CD4-positive, CD25-positive, alpha-beta regulatory T cell (primary cell): Measurements from ENCODE around the gene VAT1. TPM values are rescaled to one million over a fixed set of nuclear protein-coding genes. Genes with fewer than 3 reads are reported as not detected.
"Not testable (repeated sequence)": the region's sequence is repeated elsewhere in the genome, so short reads cannot be mapped to it uniquely, and the experiment has no call there.

ENCODE experiments used
- ATAC-seq, 2 donors: fragments of 150-1000 bp; cut with Tn5 transposase; one replicate each; pipeline ENCODE4 v1.10.0; 2021; ENCODE audit warnings: low read depth in 2 of 2, moderate number of reproducible peaks in 2 of 2, moderate library complexity in 1 of 2
- DNase-seq, 3 donors: peaks; one replicate each; pipeline versions ENCODE4 v3.0.0 to v3.0.0-alpha.2; 2012 to 2022; ENCODE audit warnings: mixed read lengths in 1 of 3
- H3K27ac ChIP-seq: one replicate; pipeline ENCODE4 v1.7.0; 2013; ENCODE audit warnings: mild to moderate bottlenecking, low read length; ENCODE audit not compliant: insufficient read depth, poor library complexity, severe bottlenecking
- H3K27me3 ChIP-seq: one replicate; pipeline ENCODE4 v1.7.0; 2013; ENCODE audit warnings: low read length; ENCODE audit not compliant: control insufficient read depth, insufficient read depth
- H3K36me3 ChIP-seq: one replicate; pipeline ENCODE4 v1.7.0; 2013; ENCODE audit warnings: mild to moderate bottlenecking, low read length, moderate library complexity; ENCODE audit not compliant: control insufficient read depth, insufficient read depth
- H3K4me1 ChIP-seq: 2 replicates; pipeline ENCODE4 v1.7.0; 2013; ENCODE audit warnings: mild to moderate bottlenecking, low read length; ENCODE audit not compliant: insufficient read depth, control insufficient read depth, poor library complexity, severe bottlenecking
- H3K4me3 ChIP-seq: one replicate; pipeline ENCODE4 v1.7.0; 2013; ENCODE audit warnings: low read depth, mild to moderate bottlenecking, low read length, moderate library complexity
- H3K9me3 ChIP-seq, 2 experiments: 1 replicate in 1 of 2; 2 replicates in 1 of 2; pipeline ENCODE4 v1.7.0; 2013; ENCODE audit warnings: low read length in 2 of 2, mild to moderate bottlenecking in 1 of 2, moderate library complexity in 1 of 2; ENCODE audit not compliant: control insufficient read depth in 2 of 2
- H3K27ac Mint-ChIP-seq, 3 donors: one replicate each; pipeline ENCODE4 v1.8.0; 2020 to 2022; ENCODE audit warnings: mild to moderate bottlenecking in 3 of 3, mixed read lengths in 3 of 3, moderate library complexity in 2 of 3
- H3K27me3 Mint-ChIP-seq: one replicate; pipeline ENCODE4 v1.8.0; 2022; ENCODE audit warnings: mild to moderate bottlenecking, mixed read lengths
- H3K36me3 Mint-ChIP-seq: one replicate; pipeline ENCODE4 v1.8.0; 2020; ENCODE audit warnings: mixed read lengths
- H3K4me1 Mint-ChIP-seq, 4 donors: one replicate each; pipeline ENCODE4 v1.8.0; 2020 to 2022; ENCODE audit warnings: mixed read lengths in 4 of 4, mild to moderate bottlenecking in 1 of 4
- H3K4me3 Mint-ChIP-seq, 4 donors: one replicate each; pipeline ENCODE4 v1.8.0; 2020 to 2022; ENCODE audit warnings: mild to moderate bottlenecking in 4 of 4, mixed read lengths in 4 of 4, moderate library complexity in 3 of 4
- H3K9me3 Mint-ChIP-seq, 7 donors: one replicate each; pipeline ENCODE4 v1.8.0; 2020 to 2022; ENCODE audit warnings: mixed read lengths in 7 of 7, mild to moderate bottlenecking in 3 of 7, moderate library complexity in 2 of 7
- polyA plus RNA-seq, 4 donors: library from polyadenylated mRNA; unstranded; fragments of 300-500 nt; fragmentation: Illumina TruSeq; gene quantifications; one replicate each; pipeline ENCODE4 v1.2.3, GENCODE V29; 2021
- total RNA-seq: library from RNA; stranded (reverse); gene quantifications from one replicate; pipeline ENCODE4 v1.2.3, GENCODE V29; 2022

VAT1 gene
- total and polyA plus RNA-seq, 5 donors from 2014 or later = 21.9 to 51.4 (median 46.8) TPM

DNA sequence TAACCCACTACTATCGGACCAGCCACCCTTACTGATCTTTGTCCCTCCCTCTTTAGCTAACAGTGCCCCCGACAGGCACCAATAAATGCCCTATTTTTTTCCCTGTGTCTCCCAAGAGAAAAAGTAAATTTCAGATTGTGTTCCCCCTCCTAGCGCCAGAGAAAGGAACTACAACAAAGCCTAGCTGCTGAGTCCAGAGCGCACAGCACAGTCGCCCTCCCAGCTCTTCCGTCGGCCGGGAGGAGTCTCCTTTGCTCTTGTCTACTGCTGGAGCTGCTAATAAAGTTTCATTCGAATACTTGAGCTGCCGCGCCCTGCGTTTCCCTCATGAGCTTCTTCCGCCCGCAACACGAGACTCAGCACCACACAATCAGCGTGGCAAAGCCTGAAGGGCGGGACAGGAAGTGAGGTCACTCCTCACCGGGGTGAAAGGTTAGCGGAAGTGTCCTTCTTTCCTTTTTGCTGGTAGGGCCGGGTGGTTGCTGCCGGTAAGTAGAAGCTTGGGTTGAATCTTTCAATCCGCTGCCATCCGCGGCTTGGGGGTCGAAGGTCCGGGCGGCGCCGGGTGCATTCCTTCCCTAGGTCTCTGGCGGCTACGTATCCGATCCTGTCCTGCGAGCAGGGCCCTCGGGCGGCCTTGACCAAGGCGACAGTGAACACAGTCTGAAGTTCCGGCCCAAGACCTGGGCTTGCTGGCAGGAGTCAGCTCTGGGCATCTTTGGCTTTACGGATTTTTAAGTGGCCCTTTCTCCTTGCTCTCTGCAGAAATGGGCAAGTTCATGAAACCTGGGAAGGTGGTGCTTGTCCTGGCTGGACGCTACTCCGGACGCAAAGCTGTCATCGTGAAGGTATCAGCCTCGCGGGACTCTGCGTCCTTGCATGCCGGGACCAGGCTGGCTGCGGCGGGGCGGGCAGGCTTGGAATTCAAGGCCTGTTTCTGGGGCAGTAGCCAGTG, 23.9 kb downstream of the VAT1 start, which contains the start of gene RPL27:
RPL27 (plus strand) TSS at position 436 of the 955 bp plus-strand sequence; CDS start at position 768, 332 bp downstream.
- peak; percentile 94 to 98 for ATAC-seq
- peaks cover 23% of the 10 kb centered on the region for H3K36me3 Mint-ChIP-seq

DNA sequence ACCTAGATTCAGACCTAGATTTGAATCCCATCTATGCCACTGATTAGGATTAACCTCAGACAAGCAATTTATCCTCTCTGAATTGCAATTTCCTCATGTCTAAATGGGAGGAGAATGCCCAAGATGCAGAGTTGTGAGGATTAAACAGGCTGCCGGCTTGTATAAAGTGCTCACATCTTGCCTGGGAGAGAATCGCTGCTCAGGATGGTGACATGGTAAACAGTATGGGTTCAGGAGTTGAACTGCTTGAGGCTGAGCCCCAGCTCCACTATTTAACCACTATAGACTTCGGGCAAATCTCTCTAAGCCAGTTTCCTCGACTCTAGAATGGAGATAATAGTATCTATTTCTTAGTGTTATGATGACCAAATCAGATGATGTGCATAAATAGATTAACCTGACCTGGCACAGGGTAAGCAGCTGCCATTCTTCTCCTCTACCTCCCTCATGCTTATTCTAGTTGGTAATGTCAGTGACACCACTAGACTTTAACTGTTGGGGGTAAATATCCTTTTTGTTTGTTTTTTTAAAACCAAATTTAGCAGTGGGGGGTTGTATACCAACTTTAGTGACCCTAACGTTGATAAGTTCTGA, 24.7 kb downstream of the VAT1 start:
- Mint-ChIP-seq H3K27me3 (peaks cover 9% of the 10 kb centered on the region), H3K4me1 (peaks cover 5 to 38% (median 25%) of the 10 kb centered on the region in 4 donors), H3K9me3 (no peaks in the 10 kb centered on the region), H3K27ac (peak overlapping the region; percentile 96 to 99 (median 99)), H3K4me3 (peak overlapping the region; percentile 85 to 98 (median 95)), H3K36me3 (peaks cover 22% of the 10 kb centered on the region)
- DNase-seq (no peak), ATAC-seq (no peak)
- Histone ChIP-seq H3K9me3 (no peaks in the 10 kb centered on the region), H3K36me3 (peaks cover 29% of the 10 kb centered on the region), H3K4me1 (peaks cover 20% of the 10 kb centered on the region), H3K27ac (peak overlapping the region; percentile 96), H3K4me3 (peak overlapping the region; percentile 54), H3K27me3 (no peaks in the 10 kb centered on the region)

More for the DNA sequence above, 23.9 kb downstream of the VAT1 start, which contains the start of gene RPL27:
- Mint-ChIP-seq H3K9me3 (no peaks in the 10 kb centered on the region), H3K27me3 (peaks cover 9% of the 10 kb centered on the region), H3K4me1 (peaks cover 5 to 38% (median 25%) of the 10 kb centered on the region in 4 donors), H3K27ac (peak within 1 kb of the TSS; percentile 96 to 99 (median 99)), H3K4me3 (peak within 1 kb of the TSS; percentile 85 to 98 (median 95))
- Histone ChIP-seq H3K27ac (peak within 1 kb of the TSS; percentile 96), H3K9me3 (no peaks in the 10 kb centered on the region), H3K36me3 (peaks cover 29% of the 10 kb centered on the region), H3K27me3 (no peaks in the 10 kb centered on the region), H3K4me3 (peak within 1 kb of the TSS; percentile 92), H3K4me1 (peaks cover 20% of the 10 kb centered on the region)
- DNase-seq = peak; percentile 96 to 100 (median 99)

DNA sequence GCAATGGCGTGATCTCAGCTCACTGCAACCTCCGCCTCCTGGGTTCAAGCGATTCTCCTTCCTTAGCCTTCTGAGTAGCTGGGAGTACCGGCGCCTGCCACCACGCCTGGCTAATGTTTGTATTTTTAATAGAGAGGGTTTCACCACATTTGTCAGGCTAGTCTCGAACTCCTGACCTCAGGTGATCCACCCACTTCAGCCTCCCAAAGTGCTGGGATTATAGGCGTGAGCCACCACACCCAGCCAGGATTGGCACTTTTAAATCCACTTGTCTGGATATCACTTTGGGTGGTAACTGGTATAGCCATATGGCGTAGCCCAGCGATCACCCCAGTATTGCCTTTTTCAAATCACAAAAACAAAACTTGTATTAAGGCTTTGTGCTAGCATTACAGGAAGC, 28.3 kb downstream of the VAT1 start:
- not testable (repeated sequence) for DNase-seq, H3K27me3 ChIP-seq, H3K27ac ChIP-seq, H3K9me3 Mint-ChIP-seq, H3K4me3 Mint-ChIP-seq, H3K9me3 ChIP-seq, ATAC-seq, H3K27me3 Mint-ChIP-seq, H3K4me3 ChIP-seq
- H3K27ac Mint-ChIP-seq = peak overlapping the region in 1 of 3 donors; percentile 49
- H3K36me3 Mint-ChIP-seq = peaks cover 22% of the 10 kb centered on the region
- Histone ChIP-seq H3K36me3 (peaks cover 44% of the 10 kb centered on the region), H3K4me1 (peaks cover 12% of the 10 kb centered on the region)
- peaks cover 5 to 20% (median 15%) of the 10 kb centered on the region in 4 donors for H3K4me1 Mint-ChIP-seq

DNA sequence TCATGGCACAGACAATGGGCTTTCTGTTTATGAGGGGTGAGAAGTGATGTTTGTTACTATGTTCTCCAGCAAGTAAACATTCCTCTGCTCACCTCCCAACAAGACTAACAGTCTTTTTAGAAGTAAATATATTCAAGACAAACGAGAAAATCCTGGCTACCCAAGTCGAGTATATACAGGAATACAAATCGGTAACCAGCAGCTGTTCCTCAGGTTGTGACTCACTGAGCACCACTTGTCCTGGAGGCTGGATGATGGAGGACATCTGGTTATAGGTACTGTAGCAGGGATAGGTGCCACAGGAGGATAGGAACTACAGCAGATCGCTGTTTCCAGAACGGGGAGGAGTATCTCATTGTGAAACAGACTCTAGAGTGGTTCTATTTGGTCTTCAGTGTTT, 29.3 kb downstream of the VAT1 start:
- H3K36me3 Mint-ChIP-seq = peaks cover 27% of the 10 kb centered on the region
- H3K4me1 ChIP-seq = peaks cover 7% of the 10 kb centered on the region
- H3K36me3 ChIP-seq = peaks cover 54% of the 10 kb centered on the region

DNA sequence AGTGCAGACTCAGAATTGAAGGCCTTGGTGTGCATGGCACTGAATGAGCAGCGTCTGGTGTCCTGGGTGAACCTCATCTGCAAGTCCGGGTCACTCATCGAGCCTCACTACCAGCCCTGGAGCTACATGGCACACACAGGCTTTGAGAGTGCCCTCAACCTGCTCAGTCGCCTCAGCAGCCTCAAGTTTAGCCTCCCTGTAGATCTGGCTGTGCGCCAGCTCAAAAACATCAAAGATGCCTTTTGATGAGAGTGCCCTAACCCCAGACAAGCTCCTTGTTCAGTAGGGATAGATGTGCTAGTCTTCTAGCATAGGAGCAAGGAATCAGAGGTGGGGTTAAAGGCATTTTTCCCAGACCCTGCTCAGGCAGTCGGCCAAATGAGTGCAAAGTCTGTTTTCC, 30.7 kb downstream of the VAT1 start:
- H3K9me3 ChIP-seq = no peaks in the 10 kb centered on the region
- H3K27ac Mint-ChIP-seq = no peak overlapping the region
- no peaks in the 10 kb centered on the region for H3K4me1 ChIP-seq
- H3K27me3 Mint-ChIP-seq = no peaks in the 10 kb centered on the region
- no peaks in the 10 kb centered on the region for H3K9me3 Mint-ChIP-seq
- H3K4me1 Mint-ChIP-seq = peaks cover 0 to 10% (median 5%) of the 10 kb centered on the region in 4 donors
- DNase-seq (no peak), ATAC-seq (no peak)
- H3K36me3 ChIP-seq = peaks cover 66% of the 10 kb centered on the region
- no peaks in the 10 kb centered on the region for H3K27me3 ChIP-seq
- H3K4me3 ChIP-seq = no peak overlapping the region
- no peak overlapping the region for H3K4me3 Mint-ChIP-seq
- peaks cover 30% of the 10 kb centered on the region for H3K36me3 Mint-ChIP-seq
- H3K27ac ChIP-seq = no peak overlapping the region

More for the DNA sequence above, 29.3 kb downstream of the VAT1 start:
- Mint-ChIP-seq H3K27me3 (peaks cover under 1% of the 10 kb centered on the region), H3K4me1 (peaks cover 2 to 13% (median 8%) of the 10 kb centered on the region in 4 donors), H3K27ac (peak overlapping the region in 1 of 3 donors; percentile 31), H3K4me3 (no peak overlapping the region), H3K9me3 (no peaks in the 10 kb centered on the region)
- Histone ChIP-seq H3K27ac (no peak overlapping the region), H3K9me3 (no peaks in the 10 kb centered on the region), H3K4me3 (no peak overlapping the region), H3K27me3 (no peaks in the 10 kb centered on the region)
- DNase-seq (no peak), ATAC-seq (no peak)

DNA sequence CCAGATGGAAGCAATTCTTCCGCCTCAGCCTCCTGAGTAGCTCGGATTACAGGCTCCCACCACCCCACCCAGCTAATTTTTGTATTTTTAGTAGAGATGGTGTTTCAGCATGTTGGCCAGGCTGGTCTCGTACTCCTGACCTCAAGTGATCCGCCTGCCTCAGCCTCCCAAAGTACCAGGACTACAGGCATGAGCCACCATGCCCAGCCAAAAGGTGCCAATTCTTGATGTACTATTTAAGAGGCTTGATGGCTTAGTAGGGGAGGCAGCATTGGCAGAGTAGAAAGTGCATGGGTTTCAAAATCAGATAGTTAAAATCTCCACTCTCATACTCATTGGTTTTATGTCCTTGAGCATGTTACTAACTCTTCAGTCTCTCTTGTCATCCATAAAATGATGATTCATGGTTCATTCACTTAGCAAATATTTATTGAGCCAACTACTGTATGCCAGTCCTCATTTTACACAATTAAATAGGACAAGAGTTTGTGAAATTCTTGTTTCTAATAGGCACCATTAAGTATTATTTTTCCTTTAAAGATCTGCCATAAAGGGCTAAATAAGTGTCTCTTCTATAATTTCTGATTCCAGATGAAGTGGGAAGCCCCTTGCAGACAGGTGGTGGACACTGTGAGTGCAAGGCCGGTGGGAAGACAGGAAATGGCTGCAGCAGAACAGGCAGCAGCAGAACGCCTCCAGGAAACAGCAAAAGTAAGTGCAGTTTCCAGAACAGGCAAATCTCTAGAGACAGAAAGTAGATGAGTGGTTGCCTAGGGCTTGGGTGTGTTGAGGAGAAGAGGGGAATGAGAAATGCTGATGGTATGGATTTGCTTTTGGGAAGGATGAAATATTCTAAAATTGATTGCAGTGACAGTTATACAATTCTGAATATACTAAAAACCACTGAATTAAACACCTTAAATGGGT, 32.2 kb downstream of the VAT1 start:
- no peak overlapping the region for H3K4me3 ChIP-seq
- no peaks in the 10 kb centered on the region for H3K27me3 Mint-ChIP-seq
- H3K4me1 ChIP-seq = no peaks in the 10 kb centered on the region
- H3K36me3 ChIP-seq = peaks cover 74% of the 10 kb centered on the region
- H3K27me3 ChIP-seq = no peaks in the 10 kb centered on the region
- peak overlapping the region in 2 of 3 donors; percentile 4 to 15 for H3K27ac Mint-ChIP-seq
- peaks cover 4 to 8% (median 4%) of the 10 kb centered on the region in 4 donors for H3K4me1 Mint-ChIP-seq
- H3K4me3 Mint-ChIP-seq = no peak overlapping the region
- H3K27ac ChIP-seq = no peak overlapping the region
- H3K9me3 Mint-ChIP-seq = no peaks in the 10 kb centered on the region
- DNase-seq (no peak), ATAC-seq (no peak)
- H3K36me3 Mint-ChIP-seq = peaks cover 31% of the 10 kb centered on the region
- H3K9me3 ChIP-seq = no peaks in the 10 kb centered on the region

DNA sequence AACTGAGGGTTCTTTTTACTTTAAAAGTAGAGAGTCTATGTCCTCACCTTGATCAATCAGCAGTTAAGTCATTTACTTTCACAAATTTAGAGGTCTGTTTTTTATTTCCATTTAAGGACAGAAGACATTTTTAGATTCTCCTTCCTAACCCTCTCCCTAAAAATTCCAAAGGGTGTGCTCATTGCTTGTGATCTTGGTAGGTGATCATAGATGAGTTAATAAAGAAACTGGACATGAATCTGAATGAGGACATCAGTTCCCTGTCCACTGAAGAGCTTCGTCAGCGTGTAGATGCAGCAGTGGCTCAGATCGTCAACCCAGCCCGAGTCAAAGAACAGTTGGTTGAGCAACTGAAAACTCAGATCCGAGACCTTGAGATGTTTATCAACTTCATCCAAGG, 33.0 kb downstream of the VAT1 start:
- H3K36me3 ChIP-seq = peaks cover 71% of the 10 kb centered on the region
- Mint-ChIP-seq H3K27me3 (no peaks in the 10 kb centered on the region), H3K4me3 (no peak overlapping the region), H3K4me1 (peaks cover 0 to 14% (median 4%) of the 10 kb centered on the region in 4 donors), H3K27ac (peak overlapping the region in 1 of 3 donors; percentile 15), H3K9me3 (no peaks in the 10 kb centered on the region), H3K36me3 (peaks cover 31% of the 10 kb centered on the region)
- no peaks in the 10 kb centered on the region for H3K9me3 ChIP-seq
- no peaks in the 10 kb centered on the region for H3K27me3 ChIP-seq
- H3K4me1 ChIP-seq = no peaks in the 10 kb centered on the region
- no peak overlapping the region for H3K4me3 ChIP-seq
- ATAC-seq = no peak
- DNase-seq = no peak
- no peak overlapping the region for H3K27ac ChIP-seq
